HepG2 (cell line): ENCODE measurements around the gene IFNAR2.

Experiments used
- BRCA1 ChIP-seq: sonication (generic); formaldehyde crosslinking; IDR thresholded peaks from 2 replicates; pipeline ENCODE4 v1.4.0; 2020; ENCODE audit warnings: missing genetic modification reagents
- CEBPB ChIP-seq: IDR thresholded peaks from 2 replicates; pipeline ENCODE4 v1.6.1; 2011; ENCODE audit warnings: low read depth, low read length, improper control_type of control experiment, borderline replicate concordance
- KLF6 ChIP-seq: IDR thresholded peaks from 2 replicates; pipeline ENCODE4 v1.8.0; 2016; ENCODE audit warnings: missing biosample characterization, missing genetic modification reagents
- SMAD1 ChIP-seq: sonication (generic); formaldehyde crosslinking; IDR thresholded peaks from 2 replicates; pipeline ENCODE4 v1.4.0; 2020; ENCODE audit warnings: missing genetic modification reagents, low read depth, mild to moderate bottlenecking, borderline replicate concordance
- SMC3 ChIP-seq: IDR thresholded peaks from 2 replicates; pipeline ENCODE4 v1.6.1; 2011; ENCODE audit warnings: low read length, improper control_type of control experiment
- TF ChIP-seq, protein P1 (sequence below): sonication (generic); formaldehyde crosslinking; IDR thresholded peaks from 2 replicates; pipeline ENCODE4 v1.4.0; 2020; ENCODE audit warnings: low read depth, mild to moderate bottlenecking, missing genetic modification reagents
- TF ChIP-seq, protein P2 (sequence below): sonication (generic); formaldehyde crosslinking; IDR thresholded peaks from 2 replicates; pipeline ENCODE4 v1.5.0; 2020; ENCODE audit warnings: mild to moderate bottlenecking, missing genetic modification reagents, moderate library complexity

DNA sequence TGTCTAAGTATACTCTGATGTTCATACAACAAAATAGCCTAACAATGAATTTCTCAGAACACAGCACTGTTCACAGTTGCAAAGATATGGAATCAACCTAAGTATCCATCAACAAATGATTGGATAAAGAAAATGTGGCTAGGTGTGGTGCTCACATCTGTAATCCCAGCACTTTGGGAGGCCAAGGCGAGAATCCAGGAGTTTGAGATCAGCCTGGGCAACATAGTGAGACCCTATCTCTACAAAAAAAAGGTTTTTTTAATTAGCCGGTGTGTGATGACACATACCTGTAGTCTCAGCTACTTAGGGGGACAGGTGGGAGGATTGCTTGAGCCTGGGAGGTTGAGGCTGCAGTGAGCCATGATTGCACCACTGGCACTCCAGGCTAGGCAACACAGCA, 10.7 kb downstream of the IFNAR2 start:
- TF ChIP-seq SMC3 (no peak), SMAD1 (no peak), CEBPB (no peak), KLF6 (no peak), BRCA1 (CRISPR knock-in tag) (no peak)
- TF ChIP-seq, protein P1, sequence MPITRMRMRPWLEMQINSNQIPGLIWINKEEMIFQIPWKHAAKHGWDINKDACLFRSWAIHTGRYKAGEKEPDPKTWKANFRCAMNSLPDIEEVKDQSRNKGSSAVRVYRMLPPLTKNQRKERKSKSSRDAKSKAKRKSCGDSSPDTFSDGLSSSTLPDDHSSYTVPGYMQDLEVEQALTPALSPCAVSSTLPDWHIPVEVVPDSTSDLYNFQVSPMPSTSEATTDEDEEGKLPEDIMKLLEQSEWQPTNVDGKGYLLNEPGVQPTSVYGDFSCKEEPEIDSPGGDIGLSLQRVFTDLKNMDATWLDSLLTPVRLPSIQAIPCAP (CRISPR knock-in tag) = no peak
- TF ChIP-seq, protein P2, sequence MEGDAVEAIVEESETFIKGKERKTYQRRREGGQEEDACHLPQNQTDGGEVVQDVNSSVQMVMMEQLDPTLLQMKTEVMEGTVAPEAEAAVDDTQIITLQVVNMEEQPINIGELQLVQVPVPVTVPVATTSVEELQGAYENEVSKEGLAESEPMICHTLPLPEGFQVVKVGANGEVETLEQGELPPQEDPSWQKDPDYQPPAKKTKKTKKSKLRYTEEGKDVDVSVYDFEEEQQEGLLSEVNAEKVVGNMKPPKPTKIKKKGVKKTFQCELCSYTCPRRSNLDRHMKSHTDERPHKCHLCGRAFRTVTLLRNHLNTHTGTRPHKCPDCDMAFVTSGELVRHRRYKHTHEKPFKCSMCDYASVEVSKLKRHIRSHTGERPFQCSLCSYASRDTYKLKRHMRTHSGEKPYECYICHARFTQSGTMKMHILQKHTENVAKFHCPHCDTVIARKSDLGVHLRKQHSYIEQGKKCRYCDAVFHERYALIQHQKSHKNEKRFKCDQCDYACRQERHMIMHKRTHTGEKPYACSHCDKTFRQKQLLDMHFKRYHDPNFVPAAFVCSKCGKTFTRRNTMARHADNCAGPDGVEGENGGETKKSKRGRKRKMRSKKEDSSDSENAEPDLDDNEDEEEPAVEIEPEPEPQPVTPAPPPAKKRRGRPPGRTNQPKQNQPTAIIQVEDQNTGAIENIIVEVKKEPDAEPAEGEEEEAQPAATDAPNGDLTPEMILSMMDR (CRISPR knock-in tag) = no peak
